ENCODE results near the gene MANSC1. TPM values are rescaled to one million over a fixed set of nuclear protein-coding genes. Genes with fewer than 3 reads are reported as not detected.
A peak's percentile ranks its signal among the peaks of the same experiment; 100 is the strongest.
"Not testable (repeated sequence)": the region's sequence is repeated elsewhere in the genome, so short reads cannot be mapped to it uniquely, and the experiment has no call there.

MANSC1 gene
- polyA plus RNA-seq, 3 donors: 0.24 to 2.3 (median 1.5) TPM

DNA sequence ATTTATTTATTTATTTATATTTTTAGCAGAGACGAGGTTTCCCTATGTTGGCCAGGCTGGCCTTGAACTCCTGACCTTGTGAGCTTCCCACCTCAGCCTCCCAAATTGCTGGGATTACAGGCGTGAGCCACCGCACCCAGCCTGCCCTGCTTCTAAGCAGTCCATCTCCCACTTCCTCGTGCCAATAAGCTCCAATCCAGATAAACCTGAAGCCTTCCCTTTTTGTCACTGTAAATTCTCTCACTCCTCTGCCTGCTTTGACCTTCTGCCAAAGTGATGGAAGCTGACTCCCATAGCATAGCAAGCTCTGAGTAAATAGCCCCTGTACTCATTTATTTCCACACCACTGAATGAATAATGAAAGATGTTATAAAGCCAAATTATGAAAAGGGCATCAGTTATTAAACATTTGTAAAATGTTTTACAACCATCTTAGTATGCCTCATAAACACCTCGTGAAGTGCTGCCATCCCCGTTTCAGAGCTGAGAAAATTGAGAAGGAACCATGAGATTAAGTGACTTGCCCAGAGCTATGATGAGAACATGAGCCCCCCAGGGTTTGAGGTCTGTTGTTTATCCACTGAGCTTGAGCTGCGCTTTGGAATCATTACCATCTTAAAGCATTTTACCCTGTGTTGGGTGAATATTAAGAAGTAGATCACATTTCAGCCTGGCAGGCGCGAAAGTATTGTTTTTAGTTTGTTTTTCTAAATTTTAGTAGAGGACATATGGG, 30.4 kb downstream of the MANSC1 start:
- Mint-ChIP-seq H3K36me3 (no peaks in the 10 kb centered on the region), H3K27ac (peak overlapping the region in 1 of 7 donors; percentile 2), H3K4me3 (no peak overlapping the region), H3K4me1 (no peaks in the 10 kb centered on the region), H3K9me3 (peaks cover 0 to 2% (median 0%) of the 10 kb centered on the region in 7 donors), H3K27me3 (ENCODE audit: low read depth in 3 of 3) (peaks cover 0 to 2% (median 1%) of the 10 kb centered on the region in 3 donors)
- Histone ChIP-seq H3K27me3 (ENCODE audit: control insufficient read depth in 2 of 2, insufficient read depth in 2 of 2, low read length in 2 of 2) (no peaks in the 10 kb centered on the region), H3K9me3 (replicated peaks in 1 of 2; ENCODE audit: control insufficient read depth in 1 of 2, insufficient read depth in 1 of 2, low read length in 2 of 2) (no peaks in the 10 kb centered on the region), H3K4me1 (ENCODE audit: control insufficient read depth in 1 of 2, insufficient read depth in 2 of 2, low read length in 2 of 2) (no peaks in the 10 kb centered on the region), H3K36me3 (replicated peaks in 1 of 2; ENCODE audit: control insufficient read depth in 1 of 2, insufficient read depth in 2 of 2, low read length in 2 of 2) (no peaks in the 10 kb centered on the region), H3K79me2 (ENCODE audit: insufficient read depth, low read length) (no peaks in the 10 kb centered on the region), H3K27ac (ENCODE audit: low read depth in 1 of 2, low read length in 2 of 2) (no peak overlapping the region), H4K20me1 (ENCODE audit: insufficient read depth, low read length) (no peaks in the 10 kb centered on the region), H3K4me2 (replicated peaks; ENCODE audit: extremely low read depth, low read length, poor library complexity, severe bottlenecking) (no peak overlapping the region), H3K4me3 (replicated peaks in 1 of 3; ENCODE audit: low read depth in 2 of 3, low read length in 3 of 3) (no peak overlapping the region), H2AFZ (ENCODE audit: insufficient read depth, low read depth, low read length, poor library complexity, severe bottlenecking) (no peak overlapping the region), H3K9ac (ENCODE audit: insufficient read depth, low read length, poor library complexity, severe bottlenecking) (no peak overlapping the region)
- TF ChIP-seq CTCF (IDR thresholded peaks at IDR 0.05): no peak
- intact Hi-C loops (cut with micrococcal nuclease): no loop called here
- 97% methylated on average over 3 of the region's 9 CpGs for WGBS (ENCODE audit: insufficient coverage)
- DNase-seq: no peak

DNA sequence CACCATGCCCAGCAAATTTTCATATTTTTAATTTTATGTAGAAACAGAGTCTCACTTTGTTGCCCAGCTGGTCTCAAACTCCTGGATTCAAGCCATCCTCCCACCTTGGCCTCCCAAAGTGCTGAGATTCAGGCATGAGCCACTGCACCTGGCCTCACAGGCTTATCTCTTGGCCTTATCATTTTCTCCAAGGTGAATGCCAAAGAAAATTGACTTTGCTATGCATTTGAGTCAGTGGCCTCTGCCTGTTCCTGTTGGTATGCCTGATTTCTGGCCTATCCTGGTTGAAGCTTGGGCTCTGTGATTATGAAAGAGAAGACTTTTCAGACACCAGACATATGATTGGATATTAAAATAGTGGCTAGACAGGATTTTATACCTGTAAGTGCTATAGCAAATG, 34.2 kb downstream of the MANSC1 start:
- H3K4me3 Mint-ChIP-seq: no peak overlapping the region
- Histone ChIP-seq H2AFZ (ENCODE audit: insufficient read depth, low read depth, low read length, poor library complexity, severe bottlenecking) (no peak overlapping the region), H3K4me2 (replicated peaks; ENCODE audit: extremely low read depth, low read length, poor library complexity, severe bottlenecking) (no peak overlapping the region), H3K36me3 (replicated peaks in 1 of 2; ENCODE audit: control insufficient read depth in 1 of 2, insufficient read depth in 2 of 2, low read length in 2 of 2) (no peaks in the 10 kb centered on the region), H3K4me3 (replicated peaks in 1 of 3; ENCODE audit: low read depth in 2 of 3, low read length in 3 of 3) (no peak overlapping the region), H3K27me3 (ENCODE audit: control insufficient read depth in 2 of 2, insufficient read depth in 2 of 2, low read length in 2 of 2) (no peaks in the 10 kb centered on the region), H3K27ac (ENCODE audit: low read depth in 1 of 2, low read length in 2 of 2) (no peak overlapping the region), H3K9ac (ENCODE audit: insufficient read depth, low read length, poor library complexity, severe bottlenecking) (no peak overlapping the region), H3K79me2 (ENCODE audit: insufficient read depth, low read length) (no peaks in the 10 kb centered on the region), H3K4me1 (ENCODE audit: control insufficient read depth in 1 of 2, insufficient read depth in 2 of 2, low read length in 2 of 2) (no peaks in the 10 kb centered on the region), H4K20me1 (ENCODE audit: insufficient read depth, low read length) (no peaks in the 10 kb centered on the region), H3K9me3 (replicated peaks in 1 of 2; ENCODE audit: control insufficient read depth in 1 of 2, insufficient read depth in 1 of 2, low read length in 2 of 2) (no peaks in the 10 kb centered on the region)
- no peaks in the 10 kb centered on the region for H3K36me3 Mint-ChIP-seq
- peaks cover 0 to 2% (median 0%) of the 10 kb centered on the region in 7 donors for H3K9me3 Mint-ChIP-seq
- H3K27me3 Mint-ChIP-seq (ENCODE audit: low read depth in 3 of 3): peaks cover 0 to 4% (median 3%) of the 10 kb centered on the region in 3 donors
- intact Hi-C loops (cut with micrococcal nuclease): no loop called here
- H3K4me1 Mint-ChIP-seq: no peaks in the 10 kb centered on the region
- TF ChIP-seq CTCF (IDR thresholded peaks at IDR 0.05): no peak
- no peak for DNase-seq
- H3K27ac Mint-ChIP-seq: no peak overlapping the region

DNA sequence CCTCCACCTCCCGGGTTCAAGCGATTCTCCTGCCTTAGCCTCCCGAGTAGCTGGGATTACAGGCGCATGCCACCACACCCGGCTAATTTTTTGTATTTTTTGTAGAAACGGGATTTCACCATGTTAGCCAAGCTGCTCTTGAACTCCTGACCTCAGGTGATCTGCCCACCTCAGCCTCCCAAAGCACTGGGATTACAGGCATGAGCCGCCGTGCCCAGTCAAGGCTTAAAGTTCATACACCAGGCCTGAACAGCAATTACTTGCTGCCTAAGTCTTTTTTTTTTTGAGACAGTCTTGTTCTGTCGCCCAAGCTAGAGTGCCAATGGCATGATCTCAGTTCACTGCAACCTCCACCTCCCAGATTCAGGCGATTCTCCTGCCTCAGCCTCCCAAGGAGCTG, 39.3 kb downstream of the MANSC1 start:
- H3K4me1 ChIP-seq (ENCODE audit: control insufficient read depth in 1 of 2, insufficient read depth in 2 of 2, low read length in 2 of 2); intact Hi-C loops (cut with micrococcal nuclease); H3K27ac ChIP-seq (ENCODE audit: low read depth in 1 of 2, low read length in 2 of 2); H3K27ac Mint-ChIP-seq; H3K9me3 ChIP-seq (replicated peaks in 1 of 2; ENCODE audit: control insufficient read depth in 1 of 2, insufficient read depth in 1 of 2, low read length in 2 of 2); H2AFZ ChIP-seq (ENCODE audit: insufficient read depth, low read depth, low read length, poor library complexity, severe bottlenecking); H3K4me2 ChIP-seq (replicated peaks; ENCODE audit: extremely low read depth, low read length, poor library complexity, severe bottlenecking); H3K36me3 ChIP-seq (replicated peaks in 1 of 2; ENCODE audit: control insufficient read depth in 1 of 2, insufficient read depth in 2 of 2, low read length in 2 of 2); H4K20me1 ChIP-seq (ENCODE audit: insufficient read depth, low read length); H3K9ac ChIP-seq (ENCODE audit: insufficient read depth, low read length, poor library complexity, severe bottlenecking); H3K9me3 Mint-ChIP-seq; H3K79me2 ChIP-seq (ENCODE audit: insufficient read depth, low read length); H3K4me3 Mint-ChIP-seq; DNase-seq; H3K4me3 ChIP-seq (replicated peaks in 1 of 3; ENCODE audit: low read depth in 2 of 3, low read length in 3 of 3); H3K4me1 Mint-ChIP-seq; H3K36me3 Mint-ChIP-seq; H3K27me3 Mint-ChIP-seq (ENCODE audit: low read depth in 3 of 3); H3K27me3 ChIP-seq (ENCODE audit: control insufficient read depth in 2 of 2, insufficient read depth in 2 of 2, low read length in 2 of 2): not testable (repeated sequence)
- WGBS (ENCODE audit: insufficient coverage): 95% methylated on average over 6 of the region's 10 CpGs
